OCI-LY1 (cell line): ENCODE data around the gene PARP15.

ENCODE experiments used
- CTCF ChIP-seq: fragments of 200-600 bp; sonication (generic), shearing (Covaris generic); IDR thresholded peaks from 2 replicates; pipeline ENCODE4 v1.5.1; 2017; ENCODE audit warnings: mild to moderate bottlenecking, antibody characterized with exemption, low read length, moderate library complexity, mixed read lengths
- EZH2 ChIP-seq: fragments of 200-600 bp; sonication (generic), shearing (Covaris generic); IDR thresholded peaks from 2 replicates; pipeline ENCODE4 v1.8.0; 2017; ENCODE audit warnings: borderline replicate concordance, mixed run types, mild to moderate bottlenecking, antibody characterized with exemption, low read length, moderate library complexity, mixed read lengths

GRCh38 chr3:122681284-122681973 is 104.0 kb downstream of the PARP15 start:
- TF ChIP-seq CTCF: no peak
- TF ChIP-seq EZH2: no peak
